ENCODE measurements around the gene ZNF648.

GRCh38 chr1:182032251-182032650 lies 29.3 kb downstream of the ZNF648 start:
- TF ChIP-seq POLR2AphosphoS5 (IDR thresholded peaks at IDR 0.05; ENCODE audit: borderline replicate concordance, low read depth, low read length) (no peak), EZH2 (IDR thresholded peaks at IDR 0.05) (no peak), FOXP2 (optimal IDR thresholded peaks at IDR 0.05; ENCODE audit: control extremely low read depth, extremely low read length, insufficient read depth) (no peak)
